Subcutaneous adipose tissue (tissue), 4 donors: ENCODE data around the gene ALDH4A1. TPM values are rescaled to one million over a fixed set of nuclear protein-coding genes. Genes with fewer than 3 reads are reported as not detected.

ENCODE experiments used
- CTCF ChIP-seq: fragments of 450-650 bp; IDR thresholded peaks from one replicate; pipeline ENCODE4 v1.5.1; 2016; ENCODE audit warnings: low read depth, mild to moderate bottlenecking, control low read depth, antibody characterized with exemption, moderate library complexity
- total RNA-seq, 4 donors: library from RNA; depleted of rRNA; stranded (reverse); fragments of >200 nt; gene quantifications; one replicate each; pipeline ENCODE4 v1.1.0, GENCODE V29; 2016

The ALDH4A1 gene
- total RNA-seq, 4 donors from 2014 or later, result 24.1 to 167 (median 49.8) TPM

- TF ChIP-seq CTCF, result no peak
These were observed 40.8 kb upstream of the ALDH4A1 start for GRCh38 chr1:18943162-18943561.

- no peak for TF ChIP-seq CTCF
These were observed 40.0 kb upstream of the ALDH4A1 start for GRCh38 chr1:18942340-18942739.

- TF ChIP-seq CTCF, result no peak
These were observed 39.1 kb upstream of the ALDH4A1 start for GRCh38 chr1:18941221-18942141.

GRCh38 chr1:18940303-18941020 is 38.1 kb upstream of the ALDH4A1 start:
- no peak for TF ChIP-seq CTCF

- no peak for TF ChIP-seq CTCF
These were observed 37.3 kb upstream of the ALDH4A1 start for GRCh38 chr1:18939398-18940302.

- no peak for TF ChIP-seq CTCF
These were observed 36.3 kb upstream of the ALDH4A1 start for GRCh38 chr1:18938707-18939070.
